Measurements from ENCODE around the gene G3BP2. TPM values are rescaled to one million over a fixed set of nuclear protein-coding genes. Genes with fewer than 3 reads are reported as not detected.

G3BP2 gene
- total and polyA plus RNA-seq, 8 donors: 7.8 to 51.0 (median 35.5) TPM

- Histone ChIP-seq H3K4me3 (no peak overlapping the region), H3K27me3 (no peaks in the 10 kb centered on the region), H3K4me1 (peaks cover 0 to 9% (median 0%) of the 10 kb centered on the region in 3 donors), H3K9me3 (no peaks in the 10 kb centered on the region), H3K36me3 (peaks cover 0 to 15% (median 10%) of the 10 kb centered on the region in 3 donors), H3K27ac (no peak overlapping the region)
- no peak for TF ChIP-seq CTCF (IDR thresholded peaks at IDR 0.05)
- DNase-seq (no peak), ATAC-seq (no peak), FAIRE-seq (no peak)
- WGBS, 2 donors: 57 to 73% methylated on average over 2 of the region's 2 CpGs
- intact Hi-C loops (cut with DNase I): no loop called here
These were observed 12.7 kb downstream of the G3BP2 start for GRCh38 chr4:75660491-75660890.

- 72 to 86% methylated on average over 1 of the region's 1 CpG for WGBS, 2 donors
- ATAC-seq (no peak), DNase-seq (no peak), FAIRE-seq (no peak)
- TF ChIP-seq CTCF (IDR thresholded peaks at IDR 0.05): no peak
- H3K27me3 ChIP-seq: no peaks in the 10 kb centered on the region
- peaks cover 0 to 9% (median 0%) of the 10 kb centered on the region in 3 donors for H3K4me1 ChIP-seq
- no peak overlapping the region for H3K4me3 ChIP-seq
- intact Hi-C loops (cut with DNase I): no loop called here
- H3K9me3 ChIP-seq: no peaks in the 10 kb centered on the region
- peaks cover 0 to 24% (median 15%) of the 10 kb centered on the region in 3 donors for H3K36me3 ChIP-seq
- H3K27ac ChIP-seq: no peak overlapping the region
These were observed 13.6 kb downstream of the G3BP2 start for GRCh38 chr4:75659512-75660031.

- H3K9me3 ChIP-seq: no peaks in the 10 kb centered on the region
- ATAC-seq: peak in 2 of 4 donors; percentile 38 to 47
- no peaks in the 10 kb centered on the region for H3K27me3 ChIP-seq
- H3K27ac ChIP-seq: no peak overlapping the region
- TF ChIP-seq CTCF (IDR thresholded peaks at IDR 0.05): no peak
- WGBS, 2 donors: 67 to 75% methylated on average over 4 of the region's 4 CpGs
- intact Hi-C loops (cut with DNase I): no loop called here
- H3K4me1 ChIP-seq: peaks cover 0 to 9% (median 0%) of the 10 kb centered on the region in 3 donors
- no peak overlapping the region for H3K4me3 ChIP-seq
- FAIRE-seq: no peak
- H3K36me3 ChIP-seq: peaks cover 0 to 31% (median 20%) of the 10 kb centered on the region in 3 donors
- DNase-seq: no peak
These were observed 14.3 kb downstream of the G3BP2 start for GRCh38 chr4:75658876-75659275.

GRCh38 chr4:75655562-75655961, 17.6 kb downstream of the G3BP2 start:
- H3K9me3 ChIP-seq: no peaks in the 10 kb centered on the region

More at GRCh38 chr4:75655562-75655961, 17.6 kb downstream of the G3BP2 start:
- Histone ChIP-seq H3K27me3 (no peaks in the 10 kb centered on the region), H3K36me3 (peaks cover 0 to 29% (median 21%) of the 10 kb centered on the region in 3 donors), H3K4me3 (no peak overlapping the region), H3K27ac (no peak overlapping the region), H3K4me1 (peaks cover 0 to 9% (median 0%) of the 10 kb centered on the region in 3 donors)
- FAIRE-seq: no peak
- 85 to 89% methylated on average over 2 of the region's 2 CpGs for WGBS, 2 donors
- intact Hi-C loops (cut with DNase I): no loop called here
- ATAC-seq: no peak
- TF ChIP-seq CTCF (IDR thresholded peaks at IDR 0.05): no peak
- no peak for DNase-seq
